GM19023 (cell line): ENCODE results near the gene TDP1.
A peak's percentile ranks its signal among the peaks of the same experiment; 100 is the strongest.

ENCODE experiments used
- ATAC-seq: cut with Tn5 transposase; IDR thresholded peaks from one replicate; pipeline ENCODE4 v1.9.1; 2021; ENCODE audit warnings: mild to moderate bottlenecking, moderate library complexity; ENCODE audit not compliant: unreplicated experiment

Gene TDP1

GRCh38 chr14:89955745-89956660, at the start of gene TDP1:
Gene TDP1, plus strand, starts transcription at chr14:89955927. Its CDS starts 7,188 bp downstream, at chr14:89963115.
- peak; percentile 60 for ATAC-seq

GRCh38 chr14:89906000-89906399, 49.7 kb upstream of the TDP1 start:
- no peak for ATAC-seq

- ATAC-seq, result no peak
Measured at GRCh38 chr14:89907655-89908054, 48.1 kb upstream of the TDP1 start.

- no peak for ATAC-seq
Measured at GRCh38 chr14:89908712-89909450, 46.8 kb upstream of the TDP1 start.

GRCh38 chr14:89909586-89909985, 46.1 kb upstream of the TDP1 start:
- ATAC-seq, result no peak

- ATAC-seq, result no peak
Measured at GRCh38 chr14:89910691-89911009, 45.1 kb upstream of the TDP1 start.

- no peak for ATAC-seq
Measured at GRCh38 chr14:89911010-89911919, 44.5 kb upstream of the TDP1 start.

- no peak for ATAC-seq
Measured at GRCh38 chr14:89912221-89912620, 43.5 kb upstream of the TDP1 start.

- ATAC-seq, result no peak
Measured at GRCh38 chr14:89912667-89913211, 43.0 kb upstream of the TDP1 start.

- no peak for ATAC-seq
Measured at GRCh38 chr14:89915114-89915878, 40.4 kb upstream of the TDP1 start.

- ATAC-seq, result no peak
Measured at GRCh38 chr14:89918721-89919120, 37.0 kb upstream of the TDP1 start.

- no peak for ATAC-seq
Measured at GRCh38 chr14:89920056-89920455, 35.7 kb upstream of the TDP1 start.

GRCh38 chr14:89921346-89921745, 34.4 kb upstream of the TDP1 start:
- ATAC-seq, result no peak

- no peak for ATAC-seq
Measured at GRCh38 chr14:89922031-89922907, 33.5 kb upstream of the TDP1 start.

GRCh38 chr14:89924268-89924667, 31.5 kb upstream of the TDP1 start:
- no peak for ATAC-seq

GRCh38 chr14:89926694-89927093, 29.0 kb upstream of the TDP1 start:
- ATAC-seq, result no peak

GRCh38 chr14:89927186-89927865, 28.4 kb upstream of the TDP1 start:
- ATAC-seq, result no peak

GRCh38 chr14:89933002-89933401, 22.7 kb upstream of the TDP1 start:
- no peak for ATAC-seq
